HG03558 (cell line): ENCODE results near the gene APOF.
"Not testable (repeated sequence)": the region's sequence is repeated elsewhere in the genome, so short reads cannot be mapped to it uniquely, and the experiment has no call there.

ENCODE experiments used
- ATAC-seq: cut with Tn5 transposase; IDR thresholded peaks from one replicate; pipeline ENCODE4 v1.9.1; 2021; ENCODE audit warnings: moderate number of reproducible peaks; ENCODE audit not compliant: unreplicated experiment; ENCODE audit errors: extremely low read depth

APOF gene

GRCh38 chr12:56362130-56363059 is at the start of gene APOF:
Gene APOF (minus strand): TSS chr12:56362857. CDS start chr12:56362745, 112 bp downstream.
- no peak for ATAC-seq

- no peak for ATAC-seq
Measured at GRCh38 chr12:56411781-56412639, 49.4 kb upstream of the APOF start.

DNA sequence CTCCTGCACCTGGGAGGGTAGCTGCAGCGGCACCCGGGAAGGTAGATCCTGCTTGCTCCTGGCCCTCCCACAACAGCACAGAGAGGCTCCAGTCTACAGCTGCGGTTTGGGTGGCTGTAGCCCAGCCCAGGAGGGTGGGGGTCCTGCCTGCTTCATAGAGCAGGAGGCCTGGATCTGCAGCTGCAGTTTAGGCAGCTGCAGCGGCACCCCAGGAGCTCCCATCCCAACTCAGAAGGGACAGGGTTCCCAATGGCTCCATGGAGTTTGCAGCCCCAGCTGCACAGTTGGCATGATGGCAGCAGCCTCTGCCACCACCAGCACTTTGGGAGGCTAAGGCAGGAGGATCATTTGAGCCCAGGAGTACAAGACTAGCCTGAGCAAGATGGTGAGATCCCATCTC is 48.1 kb upstream of the APOF start:
- ATAC-seq: no peak

GRCh38 chr12:56408799-56409417 is 46.3 kb upstream of the APOF start:
- ATAC-seq: no peak

DNA sequence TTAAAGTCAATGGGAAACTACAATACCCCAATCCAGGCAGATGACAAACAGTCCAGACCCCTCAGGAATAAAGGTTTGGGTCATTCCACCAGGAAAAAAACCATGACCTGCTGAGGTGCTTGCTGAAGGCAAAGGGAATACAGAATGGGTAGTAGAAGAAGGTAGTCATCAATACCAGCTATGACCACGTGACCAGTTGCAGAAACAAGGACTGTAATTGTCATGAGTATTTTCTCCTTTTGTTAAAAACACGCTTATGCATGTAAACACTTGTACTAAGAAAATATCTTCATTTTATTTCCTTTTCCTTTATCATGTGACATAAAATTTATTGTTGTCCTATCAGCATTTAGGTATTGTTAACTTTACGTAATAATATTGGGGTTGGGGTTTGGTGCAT is 41.6 kb upstream of the APOF start:
- ATAC-seq: not testable (repeated sequence)

GRCh38 chr12:56401612-56402011 is 39.0 kb upstream of the APOF start:
- ATAC-seq: not testable (repeated sequence)

DNA sequence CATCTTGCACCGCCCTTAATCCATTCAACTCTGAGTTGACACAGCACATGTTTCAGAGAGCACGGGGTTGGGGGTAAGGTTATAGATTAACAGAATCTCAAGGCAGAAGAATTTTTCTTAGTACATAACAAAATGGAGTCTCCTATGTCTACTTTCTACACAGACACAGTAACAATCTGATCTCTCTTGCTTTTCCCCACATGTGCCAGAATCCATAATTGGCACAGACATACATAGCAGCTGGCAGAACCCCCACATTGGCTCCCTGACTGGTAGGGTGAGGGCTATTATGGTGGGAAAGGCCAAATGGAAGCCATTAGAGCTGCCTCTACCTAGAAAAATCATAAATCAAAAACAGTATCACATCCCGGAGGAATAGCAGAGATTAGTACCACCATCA is 38.5 kb upstream of the APOF start:
- ATAC-seq: not testable (repeated sequence)

DNA sequence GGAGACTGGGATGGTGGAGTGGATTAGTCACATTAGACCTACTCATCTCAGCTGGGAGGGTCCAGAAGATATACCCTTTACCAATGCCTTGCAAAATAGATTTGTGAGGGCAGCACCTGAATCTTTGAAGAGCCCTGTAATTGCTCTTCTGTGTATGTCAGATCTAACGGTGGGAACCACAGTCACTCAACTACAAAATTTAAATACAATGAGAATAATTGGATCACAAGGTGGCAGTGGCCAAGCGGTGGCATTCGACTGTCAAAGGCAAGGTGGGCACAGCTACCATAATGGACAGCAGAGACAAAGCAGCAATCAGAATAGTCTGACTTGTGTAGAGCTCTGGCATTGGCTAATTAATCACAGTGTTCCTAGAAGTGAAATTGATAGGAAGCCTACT is 36.8 kb upstream of the APOF start:
- not testable (repeated sequence) for ATAC-seq

GRCh38 chr12:56398324-56398723 is 35.7 kb upstream of the APOF start:
- ATAC-seq: no peak

DNA sequence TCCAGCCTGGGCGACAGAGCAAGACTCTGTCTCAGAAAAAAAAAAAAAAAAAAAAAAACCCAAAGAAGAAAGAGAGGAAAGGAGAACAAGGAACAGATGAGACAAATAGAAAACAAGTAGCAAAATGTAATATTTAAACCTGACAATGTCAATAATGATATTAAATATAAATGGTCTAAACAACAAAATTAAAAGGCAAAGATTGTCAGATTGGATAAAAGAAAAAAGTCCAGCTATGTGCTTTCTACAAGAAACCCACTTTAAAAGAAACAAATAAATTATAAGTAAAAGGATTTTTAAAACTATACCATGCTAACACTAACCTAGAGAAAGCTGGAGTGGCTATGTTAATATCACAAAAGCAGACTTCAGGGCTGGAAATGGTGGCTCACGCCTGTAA is 29.7 kb upstream of the APOF start:
- no peak for ATAC-seq

DNA sequence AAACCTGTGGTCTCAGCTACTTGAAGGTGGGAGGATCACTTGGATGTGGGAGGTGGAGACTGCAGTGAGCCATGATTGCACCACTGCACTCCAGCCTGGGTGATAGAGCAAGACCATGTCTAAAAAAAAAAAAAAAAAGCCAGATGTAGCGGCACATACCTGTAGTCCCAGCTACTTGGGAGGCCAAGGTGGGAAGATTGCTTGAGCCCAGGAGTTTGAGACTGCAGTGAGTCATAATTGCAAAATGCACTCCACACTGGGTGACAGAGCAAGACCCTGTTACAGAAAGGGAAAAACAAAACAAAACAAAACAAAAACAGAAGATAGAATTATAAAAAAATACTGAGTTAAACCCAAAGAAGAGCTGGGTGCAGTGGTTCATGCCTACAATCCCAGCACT is 29.1 kb upstream of the APOF start:
- no peak for ATAC-seq

- no peak for ATAC-seq
Measured at GRCh38 chr12:56389412-56389811, 26.8 kb upstream of the APOF start.

GRCh38 chr12:56387152-56387736 is 24.6 kb upstream of the APOF start:
- no peak for ATAC-seq

- no peak for ATAC-seq
Measured at GRCh38 chr12:56385873-56386272, 23.2 kb upstream of the APOF start.

DNA sequence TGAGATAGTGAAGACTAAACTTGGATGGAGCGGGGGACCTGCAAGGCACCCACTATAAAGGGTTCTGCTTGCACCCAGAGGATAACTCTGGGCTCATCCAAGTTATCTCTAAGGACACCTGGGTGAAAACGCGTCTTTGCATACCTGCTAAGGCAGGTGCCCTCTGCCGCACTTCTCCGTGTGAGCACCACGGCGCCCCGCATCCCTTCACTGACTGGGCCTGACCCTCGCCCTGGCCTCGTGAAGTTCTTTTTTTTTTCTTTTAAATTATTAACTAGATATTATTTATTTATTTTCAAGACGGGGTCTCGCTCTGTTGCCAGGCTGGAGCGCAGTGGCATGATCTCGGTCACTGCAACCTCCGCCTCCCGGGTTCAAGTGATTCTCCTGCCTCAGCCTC is 20.0 kb upstream of the APOF start:
- no peak for ATAC-seq

GRCh38 chr12:56377989-56378316 is 15.3 kb upstream of the APOF start:
- no peak for ATAC-seq

DNA sequence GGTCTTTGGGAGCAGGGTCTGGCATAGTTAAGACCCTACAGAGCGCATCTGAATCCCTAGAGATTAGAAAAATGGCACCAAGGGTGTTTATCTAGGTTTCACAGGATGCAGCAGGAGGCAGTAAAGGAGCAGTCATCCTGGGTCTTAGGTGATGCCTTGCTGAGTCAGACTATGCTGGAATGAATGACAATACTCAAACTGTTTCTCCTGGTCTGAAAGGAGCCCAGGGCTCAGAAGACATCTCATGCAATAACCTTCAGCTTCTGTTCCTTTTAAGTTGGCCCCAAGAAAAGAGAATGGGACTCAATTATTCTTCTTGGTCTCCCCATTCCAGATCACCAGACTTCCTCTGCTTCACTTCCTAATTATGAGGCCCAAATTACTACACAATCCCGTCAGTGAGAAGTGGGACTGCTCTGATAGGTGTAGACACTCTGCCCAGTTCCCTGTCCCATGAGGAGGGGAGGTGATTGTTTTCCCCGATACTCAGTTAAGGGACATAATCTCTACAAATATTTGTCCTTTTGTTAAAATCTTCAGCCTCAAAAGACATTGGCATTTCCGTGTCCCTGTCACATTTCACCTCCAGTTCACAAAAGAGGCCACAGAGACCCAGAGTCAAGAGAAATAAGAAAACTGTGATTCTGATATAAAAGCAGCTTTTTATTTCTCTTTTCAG is 14.8 kb upstream of the APOF start:
- ATAC-seq: no peak

DNA sequence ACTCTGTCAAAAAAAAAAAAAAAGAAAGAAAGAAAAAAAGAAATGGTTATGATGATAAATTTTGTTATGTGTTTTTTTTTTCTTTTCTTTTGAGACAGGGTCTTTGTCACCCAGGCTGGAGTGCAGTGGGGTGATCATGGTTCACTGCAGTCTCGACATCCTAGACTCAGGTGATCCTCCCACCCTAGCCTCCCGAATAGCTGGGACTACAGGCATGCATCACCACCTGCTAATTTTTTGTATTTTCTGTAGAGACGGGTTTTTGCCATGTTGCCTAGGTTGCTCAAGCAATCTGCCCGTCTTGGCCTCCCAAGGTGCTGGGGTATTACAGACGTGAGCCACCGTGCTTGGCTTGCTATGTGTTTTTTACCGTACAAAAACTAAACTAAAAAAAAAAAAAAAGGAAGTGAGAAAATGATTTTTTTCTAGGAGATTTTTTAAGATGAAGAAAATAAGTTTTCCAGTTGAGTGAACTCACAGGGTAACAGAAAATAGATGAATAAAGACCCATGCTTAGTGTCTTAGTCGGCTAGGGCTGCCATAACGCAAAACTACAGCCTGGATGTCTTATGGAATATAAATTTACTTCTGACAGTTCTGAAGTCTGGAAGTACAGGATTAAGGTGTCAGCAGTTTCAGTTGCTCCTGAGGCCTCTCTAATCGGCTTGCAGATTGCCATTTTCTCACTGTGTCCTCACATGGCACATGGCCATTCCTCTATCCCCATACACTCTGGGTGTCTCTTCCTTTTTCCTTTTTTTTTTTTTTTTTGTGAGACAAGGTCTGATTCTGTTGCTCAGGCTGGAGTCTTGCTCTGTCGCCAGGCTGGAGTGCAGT is 13.2 kb upstream of the APOF start:
- no peak for ATAC-seq
